Measurements from ENCODE around the gene SLC22A6.

DNA sequence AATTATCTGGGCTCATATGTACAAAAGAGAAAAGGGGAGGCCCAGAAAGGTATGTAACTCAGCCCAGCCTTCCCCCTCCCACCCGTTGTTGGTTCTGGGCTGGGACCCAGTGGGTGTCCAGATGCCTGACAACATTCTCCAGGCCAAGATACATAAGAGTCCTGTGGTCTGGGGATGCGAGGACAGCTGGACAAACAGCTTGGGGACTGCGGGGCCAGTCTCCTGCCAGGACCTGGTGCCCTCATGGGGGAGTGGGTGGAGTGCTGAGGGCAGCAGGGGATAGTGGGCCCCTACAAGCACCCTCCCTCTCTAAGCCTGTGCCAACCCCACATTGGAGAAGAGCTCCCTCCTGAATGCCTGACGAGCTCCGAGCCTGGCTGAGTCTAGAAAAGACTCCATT lies 3.5 kb upstream of the SLC22A6 start:
- TF ChIP-seq EZH2 (IDR thresholded peaks at IDR 0.05; ENCODE audit: insufficient read depth, poor library complexity, severe bottlenecking) (no peak), EZH2phosphoT487 (IDR thresholded peaks at IDR 0.05; ENCODE audit: insufficient read depth, low read depth) (no peak)

All from GM23248 (cell line).